NCI-H2196 treated with DMSO at 0.1 percent for 48 hours (cell line): ENCODE results near the gene CAPZB.

ENCODE experiments used
- DNase-seq: peaks from one replicate; lab custom pipeline; 2025; ENCODE audit not compliant: unreplicated experiment; lab: John Stamatoyannopoulos, UW

CAPZB gene

DNA sequence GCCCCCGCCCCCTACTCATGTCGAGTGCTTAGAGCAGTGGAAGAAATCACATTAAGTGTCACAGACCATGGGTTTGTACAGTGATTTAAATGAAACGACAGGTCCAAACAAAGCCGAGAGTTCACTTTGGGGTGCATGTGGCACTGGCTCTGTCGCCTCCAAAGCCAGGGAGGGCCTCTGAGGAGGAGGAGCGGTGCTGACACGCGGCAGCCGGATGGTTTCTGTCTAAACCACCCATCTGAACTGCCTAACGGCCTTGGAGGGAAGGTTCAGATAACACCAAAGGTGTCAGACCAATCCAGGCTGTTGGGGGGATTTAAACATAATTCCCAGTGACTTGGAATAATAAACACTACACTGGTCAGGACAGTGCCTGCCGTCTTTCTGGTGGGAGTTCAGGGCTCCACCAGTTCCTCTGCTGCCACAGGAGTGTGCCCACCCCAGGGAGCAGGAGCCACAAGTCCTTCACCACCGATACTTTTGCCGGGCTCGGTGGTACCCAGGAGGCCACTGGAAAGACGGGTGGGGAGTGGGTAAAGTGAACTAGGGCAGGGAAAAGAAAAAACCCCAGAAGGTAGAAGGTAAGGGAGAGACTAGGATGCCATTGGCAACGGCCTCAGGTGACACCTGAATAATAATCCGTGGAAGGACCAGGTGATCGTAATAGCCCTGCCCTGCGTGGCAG is 95.0 kb downstream of the CAPZB start:
- DNase-seq: no peak

DNA sequence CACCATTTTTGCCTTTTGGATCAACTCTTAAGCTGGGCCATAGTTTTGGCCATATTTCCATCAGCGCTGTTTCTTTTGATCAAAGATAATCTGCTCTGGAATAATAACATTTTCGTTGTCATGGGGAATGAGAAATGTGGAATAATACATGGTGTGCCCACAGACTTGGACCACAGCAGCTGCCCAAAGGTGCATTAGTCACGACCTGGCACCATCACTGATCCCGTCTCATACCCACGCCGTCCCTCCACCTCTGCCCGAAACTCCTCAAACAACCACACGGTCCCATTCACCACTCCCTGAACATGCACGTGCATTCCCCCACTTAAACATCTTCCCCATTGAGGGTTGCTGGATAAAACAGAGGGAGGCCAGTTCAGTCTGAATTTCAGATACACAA is 96.4 kb downstream of the CAPZB start:
- no peak for DNase-seq

DNA sequence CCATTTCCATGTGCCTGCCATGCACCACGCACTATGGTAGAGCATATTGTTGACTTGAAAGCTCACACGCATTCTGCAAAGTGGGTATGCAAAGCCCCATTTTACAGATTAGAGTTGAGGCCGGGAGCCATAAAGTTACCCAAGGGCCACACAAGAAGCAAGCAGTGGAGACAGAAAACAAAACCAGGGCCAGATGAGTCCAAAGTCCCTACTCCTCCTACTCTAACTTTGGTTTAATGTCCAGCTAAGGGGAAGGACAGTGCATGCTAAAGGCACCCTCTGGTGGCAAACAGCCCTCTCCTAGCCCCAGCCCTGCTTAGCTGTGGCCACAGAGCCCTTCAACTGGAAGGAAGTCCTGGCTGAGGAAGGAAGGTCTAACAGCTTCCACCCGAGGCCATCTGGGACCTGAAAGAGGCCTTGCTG is 98.3 kb downstream of the CAPZB start:
- no peak for DNase-seq

DNA sequence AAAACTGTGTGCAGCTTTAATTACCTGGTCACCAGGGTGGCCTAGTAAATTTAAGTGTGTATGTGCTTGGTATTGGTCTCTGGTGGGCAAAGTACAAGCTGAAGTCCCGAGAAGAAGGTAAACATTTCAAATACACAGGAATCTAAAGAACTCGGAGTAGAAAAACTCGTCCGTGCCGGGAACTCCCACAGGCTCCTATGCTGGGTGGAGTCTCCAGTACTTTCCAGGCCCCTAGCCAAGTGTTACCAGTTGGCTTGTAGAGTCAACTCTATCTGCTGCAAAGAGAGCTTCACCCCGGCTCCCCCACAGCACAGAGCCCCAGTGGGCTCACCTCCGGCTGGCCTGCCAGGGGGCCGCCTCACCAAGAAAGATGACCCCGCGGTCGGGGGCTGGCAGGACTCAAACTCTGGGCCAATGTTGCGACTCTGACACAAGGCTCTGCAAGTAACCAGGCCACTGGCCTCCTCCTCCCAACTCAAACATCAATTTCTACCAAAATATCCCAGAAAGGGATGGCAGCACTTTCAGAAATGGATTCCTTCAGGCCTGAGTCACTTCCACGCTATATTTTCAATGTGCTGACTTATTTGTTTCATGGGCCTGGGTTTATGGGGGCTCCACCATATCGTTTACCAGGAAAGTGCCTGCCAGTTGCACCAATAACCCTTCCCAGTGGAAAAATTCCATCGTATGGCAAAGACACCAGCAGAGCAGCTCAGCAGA is 99.3 kb downstream of the CAPZB start:
- DNase-seq: no peak

DNA sequence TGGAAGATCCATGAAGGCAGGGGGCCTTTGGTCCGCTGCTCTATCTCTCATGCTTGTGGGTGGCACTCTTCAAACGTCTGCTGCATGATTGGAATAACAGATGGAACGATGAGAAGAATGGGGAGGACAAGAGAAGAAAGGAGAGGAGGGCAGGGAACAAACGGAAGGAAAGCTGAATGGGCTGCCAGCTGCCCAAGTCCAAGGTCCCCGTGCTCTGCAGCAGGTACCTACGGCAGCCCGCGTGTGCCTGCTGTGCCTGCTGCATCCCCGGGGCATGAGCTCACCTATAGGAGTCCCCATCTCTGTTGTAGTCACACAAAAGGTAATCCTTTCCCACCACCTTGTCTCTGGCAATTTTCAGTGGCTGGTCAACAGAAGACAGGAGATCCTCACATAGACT is 100.1 kb downstream of the CAPZB start:
- no peak for DNase-seq

DNA sequence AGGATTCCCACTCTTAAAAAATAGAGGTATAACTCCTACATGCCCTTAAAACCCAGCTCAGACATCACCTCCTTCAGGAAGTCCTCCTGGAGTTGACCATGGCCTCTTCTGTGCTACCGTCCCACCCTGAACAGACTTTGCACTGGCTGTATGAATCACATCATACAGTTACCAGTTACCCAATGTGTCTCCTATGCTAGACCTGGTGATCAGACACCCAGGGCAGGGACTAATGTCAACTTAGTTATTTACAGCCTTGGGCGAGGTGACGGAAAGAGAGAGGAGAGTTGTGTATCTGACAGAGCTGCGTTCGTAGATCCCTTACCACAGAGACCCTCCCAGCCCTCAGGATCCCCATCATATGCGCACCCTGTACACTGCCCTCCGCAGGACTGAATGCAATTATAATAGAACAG is 100.6 kb downstream of the CAPZB start:
- no peak for DNase-seq

DNA sequence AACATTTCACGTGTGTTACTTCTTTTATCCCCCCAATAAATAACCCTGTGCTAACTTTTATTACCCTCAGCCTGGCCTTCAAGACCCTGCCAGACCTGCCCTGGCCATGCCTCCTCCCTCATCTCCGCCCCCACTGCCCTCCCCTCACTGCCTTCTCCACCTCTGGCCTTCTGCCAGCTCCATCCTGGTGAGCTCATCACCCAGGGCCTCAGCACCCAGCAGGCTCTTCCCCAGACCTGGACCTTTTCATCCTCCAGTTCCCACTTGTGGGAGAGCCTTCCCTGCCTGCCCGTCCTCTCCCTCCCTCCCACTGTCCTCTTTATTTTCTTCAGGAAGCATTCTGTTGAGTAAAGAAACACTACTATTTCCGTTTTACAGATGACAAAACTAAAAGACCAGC is 101.2 kb downstream of the CAPZB start:
- DNase-seq: peak; percentile 69

DNA sequence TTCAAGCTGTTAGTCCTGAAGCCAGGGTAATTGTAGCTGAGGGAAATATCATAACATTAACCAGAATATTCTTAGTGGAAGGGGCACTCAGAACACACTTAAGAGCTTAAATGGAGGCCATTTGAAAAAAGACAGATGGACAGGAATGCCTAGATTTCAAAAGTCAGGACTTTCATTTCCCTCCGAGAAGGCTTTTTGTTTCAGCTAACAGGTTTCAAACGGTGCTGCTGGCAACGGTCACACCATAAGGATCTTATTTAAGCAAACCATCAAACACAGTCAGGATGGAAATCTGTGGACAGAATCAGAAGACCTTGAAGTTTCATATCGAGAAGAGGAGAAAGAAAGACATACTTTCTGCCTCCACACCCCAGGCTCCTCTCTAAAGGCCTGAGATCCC is 103.1 kb downstream of the CAPZB start:
- DNase-seq: no peak

DNA sequence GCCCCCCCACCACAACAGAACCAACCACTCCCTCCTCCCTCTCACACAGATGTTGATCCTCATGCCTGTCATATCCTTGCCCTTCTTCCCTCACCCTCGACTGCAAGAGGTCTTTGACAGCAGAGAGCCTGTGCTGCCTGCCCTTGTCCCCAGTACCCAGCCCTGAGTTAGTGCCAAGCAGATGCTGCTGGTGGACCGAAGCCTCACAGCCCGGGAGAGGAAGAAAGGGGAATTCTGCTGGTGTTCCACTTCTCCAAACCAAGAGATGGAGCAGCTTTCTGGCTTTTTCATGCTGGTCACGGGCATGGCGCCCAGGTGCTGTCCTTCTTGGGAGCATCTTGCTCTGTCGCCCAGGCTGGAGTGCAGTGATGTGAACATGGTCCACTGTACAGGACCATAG is 104.1 kb downstream of the CAPZB start:
- DNase-seq: no peak

DNA sequence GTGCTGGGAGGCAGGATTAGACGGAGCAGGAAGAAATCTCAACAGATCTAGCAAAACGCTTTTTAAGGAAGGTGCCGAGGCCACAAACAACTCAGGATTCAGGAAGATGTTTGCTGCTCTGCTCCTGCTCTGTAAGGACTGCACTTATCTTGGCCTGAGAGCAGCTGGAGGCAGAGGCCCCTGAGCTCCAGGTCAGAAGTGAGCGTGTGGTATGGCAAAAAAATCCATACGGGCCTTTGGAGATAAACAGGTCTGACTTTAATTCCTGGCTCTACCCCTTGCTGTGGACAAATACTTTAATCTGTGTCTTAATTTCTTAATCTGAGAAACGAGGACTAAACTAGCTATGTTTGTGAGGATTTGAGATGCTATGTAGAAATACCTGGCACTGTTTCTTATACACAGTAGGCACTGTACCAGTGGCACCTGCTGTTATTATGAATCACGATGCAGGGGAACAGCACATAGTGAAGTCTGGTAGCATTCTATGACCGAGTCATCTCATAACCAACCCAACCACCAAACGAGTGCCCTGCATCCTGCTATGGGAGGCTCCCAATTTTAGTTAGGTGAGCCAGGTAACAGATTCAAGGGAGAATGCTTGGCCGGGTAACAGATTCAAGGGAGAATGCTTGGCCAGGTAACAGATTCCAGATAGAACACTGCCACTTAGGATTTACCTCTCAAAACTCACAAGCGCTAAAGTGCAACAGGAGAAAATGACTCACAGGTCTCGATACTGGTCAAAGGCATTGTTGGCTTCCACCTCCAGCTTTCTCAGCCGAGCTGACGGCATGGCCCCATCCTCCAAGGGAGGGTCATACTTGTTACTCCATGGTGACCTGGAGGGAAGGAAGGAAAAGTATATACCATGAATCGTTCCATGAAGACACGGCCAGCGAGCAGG is 107.3 kb downstream of the CAPZB start:
- DNase-seq: no peak

DNA sequence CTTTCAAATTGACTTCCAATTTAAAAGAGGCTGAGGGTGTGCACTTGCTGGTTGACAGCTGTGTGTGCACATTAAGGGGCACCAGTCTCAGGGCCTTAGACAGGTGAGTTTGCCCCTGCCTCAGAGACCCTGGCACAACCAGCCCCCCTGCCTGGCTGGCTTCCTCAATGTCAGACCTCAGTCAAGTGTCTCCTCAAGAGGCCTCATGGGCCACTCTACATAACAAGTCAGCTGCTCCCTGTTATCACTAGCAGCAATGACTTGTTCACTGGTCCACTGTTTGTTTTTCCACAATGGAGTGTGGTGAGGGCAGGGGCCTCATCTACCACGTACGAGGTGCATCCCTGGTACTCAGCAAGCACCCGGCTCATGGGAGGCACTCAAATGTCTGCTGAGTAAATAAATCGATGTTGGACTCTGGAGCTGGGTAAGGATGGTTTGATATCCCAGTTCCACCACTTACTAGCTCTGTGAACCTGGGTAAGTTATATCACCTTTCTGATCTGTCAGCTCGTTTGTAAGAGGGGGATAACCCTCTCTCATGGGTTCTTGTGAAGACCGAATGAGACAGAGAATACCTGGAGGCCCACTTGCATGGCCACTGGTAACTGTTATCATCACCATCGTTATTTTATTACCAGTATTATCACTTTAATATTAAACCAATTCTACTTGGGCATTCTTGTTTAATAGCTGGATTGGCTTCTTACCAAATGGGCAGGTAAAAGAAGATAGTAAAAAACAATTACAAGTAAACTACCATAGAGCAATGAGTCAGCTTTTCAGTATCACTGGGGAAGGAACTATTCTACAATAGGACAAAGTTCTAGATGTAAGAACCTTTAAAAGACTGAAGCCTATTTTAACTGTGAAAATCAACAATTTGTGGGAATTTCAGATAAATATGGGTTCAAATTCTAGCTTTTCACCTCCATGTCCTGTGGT is 108.6 kb downstream of the CAPZB start:
- DNase-seq: no peak

DNA sequence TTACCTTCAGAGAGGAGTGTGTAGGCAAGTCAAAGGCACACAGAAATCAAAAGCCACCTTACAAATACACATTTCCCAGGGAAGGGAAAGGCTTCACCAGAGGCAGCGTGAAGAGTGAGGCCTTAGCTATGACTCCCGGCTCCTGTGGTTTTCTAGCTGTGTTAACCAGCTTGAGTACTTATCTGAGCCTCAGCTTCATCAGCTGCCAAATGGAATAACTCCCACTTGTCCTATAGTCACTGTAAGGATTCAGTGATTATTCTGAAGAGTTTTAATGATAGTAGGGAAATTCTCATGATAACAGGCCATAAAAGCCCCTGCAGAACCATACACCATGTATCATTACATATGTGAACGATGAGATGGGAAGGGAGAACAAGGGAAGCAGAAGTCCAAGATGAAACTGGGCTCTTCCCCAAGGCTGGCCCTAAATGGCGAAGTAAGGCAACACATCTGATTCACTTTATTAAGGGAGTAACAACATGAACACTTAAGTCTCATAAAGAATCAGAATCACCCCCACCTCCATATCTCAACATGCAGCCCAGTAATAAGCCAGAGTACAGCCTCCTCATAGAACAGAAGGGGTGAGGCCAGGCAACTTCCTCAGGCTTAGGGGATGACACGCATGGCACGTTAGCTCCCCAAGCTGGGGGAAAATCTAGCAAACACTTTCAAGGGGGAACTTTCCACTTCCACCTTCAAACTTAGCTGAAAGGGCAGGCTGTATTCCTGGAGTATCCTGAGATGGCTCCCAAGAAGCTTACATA is 109.5 kb downstream of the CAPZB start:
- no peak for DNase-seq

DNA sequence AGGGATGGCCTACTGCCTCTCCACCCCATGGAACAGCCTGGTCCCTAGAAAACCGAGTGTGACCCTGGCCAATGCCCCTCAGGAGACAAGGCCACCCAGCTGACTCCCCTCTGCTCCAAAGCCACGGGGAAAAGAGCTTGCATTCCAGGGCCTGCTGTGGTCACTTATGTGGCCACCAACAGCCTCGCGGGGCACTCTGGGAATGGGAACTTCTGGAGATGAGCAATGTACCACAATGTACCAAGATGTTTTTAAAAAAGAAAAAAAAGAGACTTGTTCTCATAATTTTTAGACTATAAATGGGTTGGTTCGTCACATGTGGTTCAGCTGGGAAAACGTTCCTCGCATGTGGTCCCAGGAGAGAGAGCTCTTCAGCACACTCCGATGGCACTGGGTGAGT is 110.4 kb downstream of the CAPZB start:
- DNase-seq: no peak

DNA sequence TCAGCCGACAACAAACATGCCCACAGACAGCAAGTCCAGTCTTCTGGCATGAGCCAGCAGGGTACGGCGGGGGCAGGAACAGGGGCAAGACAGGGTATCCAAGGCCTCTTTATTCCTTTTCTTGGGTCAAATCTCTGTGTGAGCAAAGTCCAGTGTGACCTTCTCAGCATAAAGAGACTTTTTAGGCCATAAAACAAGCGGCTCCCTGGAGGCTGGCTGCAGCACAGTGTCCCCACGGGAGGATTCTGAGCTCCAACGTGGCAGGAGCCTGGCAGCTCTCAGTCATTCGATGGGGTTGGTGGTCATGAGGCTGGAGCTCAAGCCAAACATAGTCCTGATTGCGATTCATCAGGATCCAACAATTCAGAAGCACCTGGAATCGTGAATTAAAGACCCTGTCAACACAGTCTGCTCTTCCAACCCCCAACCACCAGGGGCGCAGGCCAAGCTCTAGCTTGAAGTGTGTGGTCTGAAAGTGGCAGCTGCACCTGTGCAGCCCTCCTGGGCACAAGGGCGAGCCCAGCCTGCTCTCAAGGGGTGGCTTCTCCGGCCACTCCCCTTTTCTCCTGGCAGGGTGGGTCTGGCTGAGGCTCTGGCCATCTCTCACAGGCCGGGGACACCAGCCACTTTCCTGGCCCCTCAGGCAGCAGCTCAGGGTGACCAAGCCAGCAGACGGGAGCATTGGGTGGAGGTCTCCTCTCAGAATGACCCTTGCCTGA is 111.1 kb downstream of the CAPZB start:
- DNase-seq: no peak

DNA sequence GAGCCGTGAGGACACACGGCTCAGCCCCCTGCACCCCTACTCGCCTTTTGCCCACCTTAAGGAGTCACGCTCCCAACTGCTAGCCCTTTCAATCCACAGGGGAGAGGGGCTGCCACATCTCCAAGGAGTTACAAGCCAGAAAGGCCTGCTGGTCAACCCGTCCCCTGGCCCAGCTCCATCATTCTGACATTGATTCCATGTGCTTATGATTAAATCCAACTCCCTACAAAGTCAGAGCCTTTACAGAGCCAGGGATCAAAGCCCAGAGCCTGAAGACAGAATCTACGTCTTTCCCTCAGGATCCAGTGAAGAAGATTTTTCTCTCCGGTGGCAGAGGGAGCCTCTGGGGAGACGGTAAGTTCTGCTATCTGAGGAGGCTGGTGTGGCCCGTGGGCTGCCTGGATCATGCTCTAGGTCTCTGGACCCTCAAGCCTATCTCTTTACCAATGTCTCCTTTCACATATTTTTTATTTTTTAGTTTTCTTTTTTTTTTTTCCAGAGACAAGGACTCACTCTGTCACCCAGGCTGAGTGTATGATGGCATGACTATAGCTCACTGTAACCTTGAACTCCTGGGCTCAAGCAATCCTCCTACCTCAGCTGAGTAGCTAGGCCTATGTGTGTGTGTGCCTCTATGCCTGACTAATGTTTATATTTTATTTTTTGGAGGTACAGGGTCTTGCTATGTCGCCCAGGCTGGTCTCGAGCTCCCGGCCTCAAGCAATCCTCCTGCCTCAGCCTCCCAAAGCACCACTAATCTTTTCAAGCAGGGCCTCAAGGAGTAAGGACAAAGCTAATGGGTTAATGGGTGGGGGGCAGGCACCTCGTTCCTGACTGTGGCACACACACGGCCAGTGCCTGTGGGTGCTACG is 111.9 kb downstream of the CAPZB start:
- no peak for DNase-seq

DNA sequence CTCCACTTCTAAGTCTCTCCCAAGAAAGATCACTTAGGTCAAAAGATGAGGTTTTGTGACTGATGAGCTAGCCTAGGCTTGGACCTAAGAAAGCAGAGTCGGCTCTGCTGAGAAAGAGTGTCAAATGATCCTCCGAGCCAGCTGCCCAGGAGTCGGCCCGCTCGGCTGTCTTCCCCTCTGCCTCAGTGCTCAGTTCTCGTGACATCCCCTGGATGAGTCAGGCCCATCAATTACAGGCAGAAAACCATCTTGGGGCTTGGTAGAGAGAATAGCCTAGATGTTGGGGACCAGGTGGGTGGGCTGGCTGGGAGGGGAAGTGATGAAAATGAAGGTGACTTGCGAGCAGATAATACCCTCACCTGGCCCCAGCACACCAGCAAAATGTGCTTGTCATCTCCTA is 112.7 kb downstream of the CAPZB start:
- no peak for DNase-seq

DNA sequence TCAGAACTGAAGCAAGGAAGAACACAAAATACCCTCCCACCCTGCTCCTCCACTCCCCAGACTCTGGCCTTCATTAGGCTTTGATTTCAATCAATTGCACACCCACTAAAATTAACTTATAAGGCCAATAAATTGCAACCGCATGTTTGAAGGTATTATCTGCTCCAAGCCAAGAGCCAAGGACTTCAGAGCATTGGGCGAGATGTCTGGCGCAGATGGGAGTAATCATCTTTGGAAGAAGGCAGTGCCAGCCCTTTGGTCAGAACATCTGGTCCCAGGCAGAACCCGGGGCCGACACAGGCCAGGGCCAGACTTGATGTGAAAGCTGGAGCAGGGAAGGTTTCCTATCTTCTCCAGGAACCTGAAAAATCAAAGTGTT is 113.2 kb downstream of the CAPZB start:
- no peak for DNase-seq
